ENCODE measurements around the gene MUC22.

GRCh38 chr6:30988209-30988825 lies 22.0 kb upstream of the MUC22 start:
- TF ChIP-seq, protein P1, sequence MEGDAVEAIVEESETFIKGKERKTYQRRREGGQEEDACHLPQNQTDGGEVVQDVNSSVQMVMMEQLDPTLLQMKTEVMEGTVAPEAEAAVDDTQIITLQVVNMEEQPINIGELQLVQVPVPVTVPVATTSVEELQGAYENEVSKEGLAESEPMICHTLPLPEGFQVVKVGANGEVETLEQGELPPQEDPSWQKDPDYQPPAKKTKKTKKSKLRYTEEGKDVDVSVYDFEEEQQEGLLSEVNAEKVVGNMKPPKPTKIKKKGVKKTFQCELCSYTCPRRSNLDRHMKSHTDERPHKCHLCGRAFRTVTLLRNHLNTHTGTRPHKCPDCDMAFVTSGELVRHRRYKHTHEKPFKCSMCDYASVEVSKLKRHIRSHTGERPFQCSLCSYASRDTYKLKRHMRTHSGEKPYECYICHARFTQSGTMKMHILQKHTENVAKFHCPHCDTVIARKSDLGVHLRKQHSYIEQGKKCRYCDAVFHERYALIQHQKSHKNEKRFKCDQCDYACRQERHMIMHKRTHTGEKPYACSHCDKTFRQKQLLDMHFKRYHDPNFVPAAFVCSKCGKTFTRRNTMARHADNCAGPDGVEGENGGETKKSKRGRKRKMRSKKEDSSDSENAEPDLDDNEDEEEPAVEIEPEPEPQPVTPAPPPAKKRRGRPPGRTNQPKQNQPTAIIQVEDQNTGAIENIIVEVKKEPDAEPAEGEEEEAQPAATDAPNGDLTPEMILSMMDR (optimal IDR thresholded peaks at IDR 0.05 in 1 of 3, IDR thresholded peaks at IDR 0.05 in 1 of 3, conservative IDR thresholded peaks at IDR 0.05 in 1 of 3; ENCODE audit: extremely low read depth in 1 of 3, insufficient read depth in 2 of 3, low read length in 3 of 3) = no peak
- no peak for TF ChIP-seq EZH2 (IDR thresholded peaks at IDR 0.05; ENCODE audit: low read length)

Measured in keratinocyte (primary cell).